HFF-Myc (cell line): ENCODE results near the gene SVIL.
"Not testable (repeated sequence)": the region's sequence is repeated elsewhere in the genome, so short reads cannot be mapped to it uniquely, and the experiment has no call there.

Experiments used
- DNase-seq: peaks from one replicate; pipeline ENCODE4 v3.0.0-alpha.2; 2011; ENCODE audit warnings: low read depth; ENCODE audit errors: extremely low read depth
- H3K4me3 ChIP-seq: replicated peaks from 2 replicates; pipeline ENCODE4 v1.5.1; 2011; ENCODE audit warnings: low read depth, mild to moderate bottlenecking, control low read depth, low read length
- TF ChIP-seq, protein P1 (sequence below): IDR thresholded peaks from 2 replicates; pipeline ENCODE4 v1.5.1; 2012; ENCODE audit warnings: mild to moderate bottlenecking, low read depth, low read length, control low read depth; ENCODE audit errors: missing control alignments

The SVIL gene

DNA sequence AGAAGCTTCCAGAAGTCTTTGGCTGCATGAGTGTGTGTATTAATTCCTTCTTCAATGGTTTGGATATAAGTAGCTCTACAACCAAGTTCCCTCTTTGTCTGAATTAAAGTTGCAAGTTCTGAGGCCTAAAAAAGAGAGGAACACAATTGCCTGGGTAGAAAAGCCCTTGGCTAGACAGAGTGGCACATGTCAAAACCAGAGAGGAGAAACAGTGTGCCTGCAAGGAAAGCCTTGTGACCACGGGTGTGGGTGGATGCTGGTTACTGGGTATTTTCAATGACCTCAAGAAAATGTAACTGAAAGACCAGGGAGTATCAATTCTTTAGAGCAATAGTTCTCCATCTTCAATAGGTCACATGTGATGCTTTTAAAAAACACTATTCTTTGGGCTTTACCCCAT lies 148.3 kb downstream of the SVIL start:
- DNase-seq = no peak

DNA sequence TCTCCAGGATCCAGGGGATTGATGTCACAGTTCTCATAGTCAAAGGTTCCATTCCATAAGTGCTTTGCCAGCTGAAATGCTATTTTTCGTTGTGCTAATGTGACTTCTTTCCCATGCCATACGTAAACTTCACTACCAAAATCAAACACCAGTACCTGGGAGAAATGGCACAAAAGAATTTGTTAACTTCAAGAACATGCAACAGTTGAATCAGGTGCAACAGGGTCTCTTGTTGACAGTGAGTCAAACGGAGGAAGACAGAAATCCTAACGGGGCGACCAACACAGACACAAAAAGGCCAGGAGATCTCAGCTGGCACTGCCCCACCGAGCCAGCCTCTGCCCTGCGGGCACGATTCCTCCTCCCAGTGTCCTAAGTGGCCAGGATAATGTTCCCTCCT lies 150.1 kb downstream of the SVIL start:
- not testable (repeated sequence) for DNase-seq, H3K4me3 ChIP-seq

More for the DNA sequence above, 148.3 kb downstream of the SVIL start:
- TF ChIP-seq, protein P1, sequence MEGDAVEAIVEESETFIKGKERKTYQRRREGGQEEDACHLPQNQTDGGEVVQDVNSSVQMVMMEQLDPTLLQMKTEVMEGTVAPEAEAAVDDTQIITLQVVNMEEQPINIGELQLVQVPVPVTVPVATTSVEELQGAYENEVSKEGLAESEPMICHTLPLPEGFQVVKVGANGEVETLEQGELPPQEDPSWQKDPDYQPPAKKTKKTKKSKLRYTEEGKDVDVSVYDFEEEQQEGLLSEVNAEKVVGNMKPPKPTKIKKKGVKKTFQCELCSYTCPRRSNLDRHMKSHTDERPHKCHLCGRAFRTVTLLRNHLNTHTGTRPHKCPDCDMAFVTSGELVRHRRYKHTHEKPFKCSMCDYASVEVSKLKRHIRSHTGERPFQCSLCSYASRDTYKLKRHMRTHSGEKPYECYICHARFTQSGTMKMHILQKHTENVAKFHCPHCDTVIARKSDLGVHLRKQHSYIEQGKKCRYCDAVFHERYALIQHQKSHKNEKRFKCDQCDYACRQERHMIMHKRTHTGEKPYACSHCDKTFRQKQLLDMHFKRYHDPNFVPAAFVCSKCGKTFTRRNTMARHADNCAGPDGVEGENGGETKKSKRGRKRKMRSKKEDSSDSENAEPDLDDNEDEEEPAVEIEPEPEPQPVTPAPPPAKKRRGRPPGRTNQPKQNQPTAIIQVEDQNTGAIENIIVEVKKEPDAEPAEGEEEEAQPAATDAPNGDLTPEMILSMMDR = no peak
- no peak overlapping the region for H3K4me3 ChIP-seq

DNA sequence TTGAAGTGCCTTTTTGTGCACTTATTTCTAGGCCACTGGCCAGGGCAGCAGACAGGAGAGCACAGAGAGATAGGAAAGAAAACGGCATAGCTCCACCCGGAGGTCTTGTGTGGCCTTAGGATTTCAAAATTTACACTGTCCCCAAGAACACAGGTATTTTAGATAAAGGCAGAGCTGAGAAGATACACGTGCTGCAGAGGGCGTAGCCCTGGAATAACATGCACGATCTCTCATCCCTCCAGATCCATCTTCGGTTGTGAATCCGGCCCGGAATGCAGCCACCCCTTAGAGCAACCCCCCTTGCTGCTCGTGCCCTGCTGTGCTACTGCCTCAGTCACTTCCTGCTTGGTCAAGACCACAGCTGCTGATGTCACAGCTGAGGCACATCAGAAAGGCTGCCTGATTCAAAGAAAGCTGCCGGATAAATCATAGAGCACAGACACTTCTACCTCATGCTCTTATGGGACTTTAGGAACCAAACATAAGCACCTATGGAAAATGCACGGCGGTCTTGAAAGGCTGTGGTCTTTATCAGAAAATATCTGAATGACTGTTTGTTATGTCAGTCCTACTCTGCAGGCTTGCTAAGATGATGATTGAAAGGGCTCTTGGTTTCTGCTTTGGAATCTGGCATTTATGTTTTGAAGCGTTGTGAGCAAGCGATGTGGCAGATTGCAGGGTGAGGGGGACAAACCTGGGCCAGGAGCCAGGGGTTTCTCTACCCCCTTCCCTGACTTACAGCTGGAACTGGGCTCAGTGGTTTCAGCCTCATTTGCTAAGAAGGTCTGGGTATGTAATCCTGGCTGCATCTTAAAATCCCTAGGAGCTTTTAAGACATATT lies 152.0 kb downstream of the SVIL start:
- TF ChIP-seq, protein P1 = no peak
- DNase-seq = peak; percentile 26
- H3K4me3 ChIP-seq = no peak overlapping the region

DNA sequence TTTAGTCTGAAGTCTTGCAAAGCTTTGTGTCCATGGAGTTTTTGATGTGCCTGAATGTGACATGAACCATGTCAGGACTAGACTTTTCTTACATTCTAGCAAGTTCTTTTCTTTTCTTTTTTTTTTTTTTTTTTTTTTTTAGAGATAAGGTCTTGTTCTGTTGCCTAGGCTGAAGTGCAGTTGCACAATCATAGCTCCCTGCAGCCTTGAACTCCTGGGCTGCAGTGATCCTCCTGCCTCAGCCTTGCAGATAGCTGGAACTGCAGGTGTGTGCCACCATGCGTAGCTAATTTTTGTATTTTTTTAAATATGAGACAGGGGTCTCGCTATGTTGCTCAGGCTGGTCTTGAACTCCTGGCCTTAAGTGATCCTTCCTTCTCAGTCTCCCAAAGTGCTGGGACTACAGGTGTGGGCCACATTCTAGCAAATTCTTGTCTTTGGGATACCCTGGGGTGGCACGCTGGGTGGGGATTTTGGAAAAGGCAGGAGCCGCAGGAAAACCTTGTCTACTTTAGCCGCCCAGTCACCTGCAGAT lies 152.8 kb downstream of the SVIL start:
- no peak for DNase-seq
- TF ChIP-seq, protein P1 = no peak
- no peak overlapping the region for H3K4me3 ChIP-seq

DNA sequence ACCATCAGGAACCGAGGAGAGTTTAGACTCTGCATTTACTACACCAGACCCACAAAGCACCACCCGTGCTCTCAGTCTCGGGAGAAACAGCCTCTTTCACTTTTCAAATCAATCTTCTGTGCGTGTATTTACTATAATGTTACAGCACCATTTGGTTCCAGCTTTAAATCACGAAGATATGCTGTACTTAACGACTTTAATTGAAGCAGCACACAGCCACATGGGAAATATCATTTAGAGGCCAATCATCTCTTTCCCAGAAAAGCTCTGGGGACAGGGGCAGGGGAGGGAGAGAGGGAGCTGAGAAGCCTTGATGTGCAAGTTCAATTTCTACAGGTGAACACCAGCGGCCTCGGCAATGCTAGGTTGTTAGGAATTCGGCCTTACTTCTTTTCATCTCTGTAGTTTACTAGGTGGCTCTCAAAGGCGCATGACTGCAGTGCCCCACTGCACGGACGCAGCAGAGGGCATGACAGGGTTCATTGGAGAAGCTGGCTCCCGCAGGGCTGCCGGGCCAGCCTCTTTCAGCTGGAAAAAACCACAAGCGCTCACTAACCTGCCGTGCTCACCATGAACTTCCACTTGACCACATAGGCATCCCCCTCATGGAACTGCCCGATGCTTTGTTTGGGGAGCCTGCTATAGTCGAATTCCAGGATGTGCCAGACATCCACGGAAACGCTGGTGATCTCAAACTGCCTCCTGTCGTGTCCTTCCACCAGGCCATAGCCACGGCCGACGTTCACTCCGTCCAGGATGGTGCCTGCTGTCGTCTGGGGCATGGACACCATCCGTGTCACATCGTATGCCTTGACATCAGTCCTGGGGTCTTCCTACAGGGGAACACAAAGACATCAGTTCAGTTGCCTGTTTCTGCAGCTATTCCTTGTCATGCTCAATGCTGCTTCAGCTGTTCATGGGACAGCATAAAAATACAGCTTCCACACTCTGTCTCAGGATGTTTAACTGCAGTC lies 154.5 kb downstream of the SVIL start:
- no peak overlapping the region for H3K4me3 ChIP-seq
- DNase-seq = no peak
- TF ChIP-seq, protein P1 = no peak

DNA sequence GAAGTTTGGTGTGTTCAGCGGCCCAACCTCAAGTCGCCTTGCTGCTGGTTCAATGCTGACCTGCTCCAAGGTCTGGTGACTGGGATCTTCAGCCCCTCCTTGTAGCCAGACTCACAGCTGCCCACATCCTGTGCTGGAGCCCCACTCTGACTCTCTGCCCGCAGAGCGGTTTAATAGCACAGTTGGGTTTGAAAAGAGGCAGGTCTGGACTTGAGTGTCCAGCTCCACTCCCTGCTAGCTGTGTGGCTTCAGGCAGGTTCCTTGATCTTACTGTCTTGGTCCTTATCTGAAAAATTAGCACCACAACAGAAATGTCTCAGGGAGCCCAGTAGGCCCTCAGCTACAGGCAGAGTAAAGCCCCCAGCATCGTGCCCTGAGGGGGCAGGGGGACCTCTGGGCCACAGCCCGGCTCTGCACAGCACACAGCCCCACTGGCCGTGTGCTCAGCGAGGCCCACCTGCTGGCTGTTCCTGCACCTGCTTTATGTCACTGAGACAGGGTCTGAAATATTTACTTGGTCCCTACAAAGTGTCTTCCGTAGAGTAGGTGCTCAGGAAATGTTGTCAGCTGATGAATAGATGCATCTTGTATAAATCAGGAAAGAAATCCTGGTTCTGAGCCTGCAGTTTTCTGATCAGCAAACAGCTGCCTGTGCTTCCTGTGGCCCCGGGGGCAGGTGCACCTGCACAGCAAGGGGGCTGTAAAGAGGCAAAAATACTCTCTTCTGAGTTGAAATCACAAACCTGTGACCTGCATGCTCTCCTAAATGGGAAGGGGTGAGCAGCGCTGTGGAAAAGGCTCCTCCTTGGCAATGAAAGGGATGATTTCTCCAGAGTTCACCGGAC lies 155.5 kb downstream of the SVIL start:
- H3K4me3 ChIP-seq = no peak overlapping the region
- DNase-seq = no peak
- TF ChIP-seq, protein P1 = no peak
